Left lung (tissue), 10 donors: ENCODE measurements around the gene NOCT. TPM values are rescaled to one million over a fixed set of nuclear protein-coding genes. Genes with fewer than 3 reads are reported as not detected.
A peak's percentile ranks its signal among the peaks of the same experiment; 100 is the strongest.

Experiments
- ATAC-seq: fragments of 200-7000 bp; cut with Tn5 transposase; one replicate; pipeline ENCODE4 v1.9.1; 2020; ENCODE audit warnings: moderate library complexity
- DNase-seq, 4 donors: peaks; one replicate each; pipeline ENCODE4 v3.0.0-alpha.2; 2013 to 2020
- H3K27ac ChIP-seq, 2 donors: fragments of 200-600 bp; sonication (generic) in 1 of 2; one replicate each; pipeline versions ENCODE4 v1.5.0 to v1.8.0; 2020 to 2021
- H3K27me3 ChIP-seq, 2 donors: fragments of 200-600 bp; sonication (generic) in 1 of 2; one replicate each; pipeline versions ENCODE4 v1.5.0 to v1.8.0; 2020 to 2021
- H3K36me3 ChIP-seq, 2 donors: fragments of 200-600 bp; sonication (generic) in 1 of 2; one replicate each; pipeline versions ENCODE4 v1.5.0 to v1.8.0; 2020 to 2021
- H3K4me1 ChIP-seq, 2 donors: fragments of 200-600 bp; one replicate each; pipeline ENCODE4 v1.8.0; 2021
- H3K4me3 ChIP-seq, 2 donors: fragments of 200-600 bp; sonication (generic) in 1 of 2; one replicate each; pipeline versions ENCODE4 v1.5.0 to v1.8.0; 2020 to 2021; ENCODE audit warnings: mild to moderate bottlenecking in 1 of 2
- H3K9me3 ChIP-seq, 2 donors: fragments of 200-600 bp; sonication (generic) in 1 of 2; one replicate each; pipeline versions ENCODE4 v1.5.0 to v1.8.0; 2020 to 2021
- intact Hi-C, 2 donors: fragments of 100-400 bp; cut with DNase I; formaldehyde crosslinking; loops; one replicate each; pipeline versions ENCODE4 v1.11.2 to v1.14.2; 2022
- polyA plus RNA-seq, 6 donors: library from polyadenylated mRNA; unstranded; fragments of 120-200 nt; gene quantifications; one replicate each; pipeline ENCODE4 v1.2.1, GENCODE V29; 2013; ENCODE audit not compliant: insufficient read length in 6 of 6
- total RNA-seq, 2 donors: library from RNA; stranded (reverse); fragmentation: NEBNext Ultra II Directional; extraction: Animal tissue kit (Norgen Biotek cat#: 25700); gene quantifications; one replicate each; pipeline ENCODE4 v1.2.1, GENCODE V29; 2021
- TF ChIP-seq, protein P1 (sequence below), 2 donors: fragments of 200-600 bp; sonication (generic) in 1 of 2; IDR thresholded peaks; one replicate each; pipeline versions ENCODE4 v1.5.0 to v1.8.0; 2021; ENCODE audit warnings: antibody characterized with exemption in 2 of 2
- donor health status: DM: no; HTN: yes; CAD: no.
- donor health status: DM: no; HTN: no; CAD: no.

The NOCT gene
- total and polyA plus RNA-seq, 8 donors, result 2.7 to 11.9 (median 3.5) TPM

- H3K4me1 ChIP-seq, result peaks cover 0 to 43% of the 10 kb centered on the region in 2 donors
- no peak for DNase-seq
- H3K27ac ChIP-seq, result peak overlapping the region in 1 of 2 donors; percentile 1
- intact Hi-C loops, result no loop called here
- H3K36me3 ChIP-seq, result no peaks in the 10 kb centered on the region
- TF ChIP-seq, protein P1, sequence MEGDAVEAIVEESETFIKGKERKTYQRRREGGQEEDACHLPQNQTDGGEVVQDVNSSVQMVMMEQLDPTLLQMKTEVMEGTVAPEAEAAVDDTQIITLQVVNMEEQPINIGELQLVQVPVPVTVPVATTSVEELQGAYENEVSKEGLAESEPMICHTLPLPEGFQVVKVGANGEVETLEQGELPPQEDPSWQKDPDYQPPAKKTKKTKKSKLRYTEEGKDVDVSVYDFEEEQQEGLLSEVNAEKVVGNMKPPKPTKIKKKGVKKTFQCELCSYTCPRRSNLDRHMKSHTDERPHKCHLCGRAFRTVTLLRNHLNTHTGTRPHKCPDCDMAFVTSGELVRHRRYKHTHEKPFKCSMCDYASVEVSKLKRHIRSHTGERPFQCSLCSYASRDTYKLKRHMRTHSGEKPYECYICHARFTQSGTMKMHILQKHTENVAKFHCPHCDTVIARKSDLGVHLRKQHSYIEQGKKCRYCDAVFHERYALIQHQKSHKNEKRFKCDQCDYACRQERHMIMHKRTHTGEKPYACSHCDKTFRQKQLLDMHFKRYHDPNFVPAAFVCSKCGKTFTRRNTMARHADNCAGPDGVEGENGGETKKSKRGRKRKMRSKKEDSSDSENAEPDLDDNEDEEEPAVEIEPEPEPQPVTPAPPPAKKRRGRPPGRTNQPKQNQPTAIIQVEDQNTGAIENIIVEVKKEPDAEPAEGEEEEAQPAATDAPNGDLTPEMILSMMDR (IDR thresholded peaks at IDR 0.05), result no peak
- H3K9me3 ChIP-seq, result no peaks in the 10 kb centered on the region
- H3K27me3 ChIP-seq, result no peaks in the 10 kb centered on the region
- peak; percentile 79 for ATAC-seq
- no peak overlapping the region for H3K4me3 ChIP-seq
These were observed 39.1 kb upstream of the NOCT start for GRCh38 chr4:138976526-138976925.

- intact Hi-C loops, result no loop called here
- ATAC-seq, result peak; percentile 4
- Histone ChIP-seq H3K4me1 (peaks cover 0 to 53% of the 10 kb centered on the region in 2 donors), H3K27ac (peak overlapping the region in 1 of 2 donors; percentile 1), H3K9me3 (no peaks in the 10 kb centered on the region), H3K4me3 (no peak overlapping the region), H3K36me3 (no peaks in the 10 kb centered on the region), H3K27me3 (no peaks in the 10 kb centered on the region)
- TF ChIP-seq, protein P1 (IDR thresholded peaks at IDR 0.05), result no peak
- DNase-seq, result no peak
These were observed 38.1 kb upstream of the NOCT start for GRCh38 chr4:138977524-138977923.

DNA sequence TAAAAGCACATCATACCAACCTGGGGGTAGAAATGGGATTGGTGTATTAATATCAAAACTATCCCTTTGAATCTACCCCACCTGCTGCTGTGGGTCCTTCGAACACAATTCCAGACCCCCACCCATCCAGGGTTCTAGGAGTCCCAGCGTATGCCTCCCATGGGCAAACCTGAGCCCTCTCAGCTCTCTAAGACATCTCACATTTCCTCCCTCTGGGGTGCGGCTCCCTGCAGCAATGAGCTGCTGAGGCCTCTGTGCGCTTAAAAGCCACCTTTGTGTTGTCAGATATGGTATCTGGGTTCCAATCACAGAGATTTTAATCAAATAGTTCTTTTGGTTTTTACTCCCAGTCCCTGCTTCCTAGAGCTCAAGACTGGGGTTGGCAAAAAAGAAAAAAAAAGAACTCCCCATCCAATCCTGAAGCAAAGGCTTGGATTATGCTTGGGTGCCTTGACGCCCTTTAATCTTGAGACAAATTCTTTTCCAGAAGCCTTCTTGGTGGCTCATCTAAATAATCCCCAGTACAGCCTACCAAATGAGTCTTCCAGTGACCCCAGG is 37.5 kb upstream of the NOCT start:
- H3K27me3 ChIP-seq, result no peaks in the 10 kb centered on the region
- H3K9me3 ChIP-seq, result no peaks in the 10 kb centered on the region
- no peak overlapping the region for H3K4me3 ChIP-seq
- no peaks in the 10 kb centered on the region for H3K36me3 ChIP-seq
- ATAC-seq (no peak), DNase-seq (no peak)
- H3K4me1 ChIP-seq, result peaks cover 0 to 54% of the 10 kb centered on the region in 2 donors
- intact Hi-C loops, result no loop called here
- H3K27ac ChIP-seq, result no peak overlapping the region
- TF ChIP-seq, protein P1 (IDR thresholded peaks at IDR 0.05), result no peak

DNA sequence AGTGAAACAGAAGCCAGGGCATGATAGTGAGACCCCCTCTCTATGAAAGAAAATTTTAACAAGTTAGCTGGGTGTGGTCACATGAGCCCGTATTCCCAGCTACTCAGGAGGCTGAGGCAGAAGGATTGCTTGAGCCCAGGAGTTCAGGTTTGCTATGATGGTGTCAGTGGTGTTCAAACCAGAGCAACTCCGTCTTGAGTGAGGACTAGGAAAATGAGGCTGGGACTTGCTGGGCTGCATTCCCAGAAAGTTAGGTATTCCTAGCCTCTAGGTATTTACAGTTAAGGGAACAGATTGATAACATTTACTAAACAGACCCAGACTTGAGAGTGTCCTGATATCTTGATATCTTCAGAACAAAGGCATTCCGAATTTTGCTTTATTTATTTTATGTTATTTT is 37.0 kb upstream of the NOCT start:
- ATAC-seq, result no peak
- intact Hi-C loops, result no loop called here

GRCh38 chr4:138979742-138980141 is 35.8 kb upstream of the NOCT start:
- peaks cover 0 to 48% of the 10 kb centered on the region in 2 donors for H3K4me1 ChIP-seq
- no peak overlapping the region for H3K27ac ChIP-seq
- no peaks in the 10 kb centered on the region for H3K9me3 ChIP-seq
- TF ChIP-seq, protein P1 (IDR thresholded peaks at IDR 0.05), result no peak
- intact Hi-C loops, result no loop called here
- H3K27me3 ChIP-seq, result no peaks in the 10 kb centered on the region
- no peak for DNase-seq
- ATAC-seq, result no peak
- H3K4me3 ChIP-seq, result no peak overlapping the region
- no peaks in the 10 kb centered on the region for H3K36me3 ChIP-seq

More for the DNA sequence above, 37.0 kb upstream of the NOCT start:
- Histone ChIP-seq H3K27me3 (no peaks in the 10 kb centered on the region), H3K4me1 (peaks cover 0 to 54% of the 10 kb centered on the region in 2 donors), H3K27ac (no peak overlapping the region), H3K4me3 (no peak overlapping the region), H3K9me3 (no peaks in the 10 kb centered on the region), H3K36me3 (no peaks in the 10 kb centered on the region)
- TF ChIP-seq, protein P1 (IDR thresholded peaks at IDR 0.05), result no peak
- no peak for DNase-seq
